K562 (cell line): ENCODE results near the gene MARCHF3. TPM values are rescaled to one million over a fixed set of nuclear protein-coding genes. Genes with fewer than 3 reads are reported as not detected.

ENCODE experiments used
- DMBX1 ChIP-seq: fragments of 250-450 bp; sonication (Bioruptor Pico); IDR thresholded peaks from 2 replicates; pipeline ENCODE4 v1.8.0; 2022; ENCODE audit warnings: inconsistent platforms, mild to moderate bottlenecking, moderate library complexity, borderline replicate concordance
- FOXP4 ChIP-seq: sonication (generic); formaldehyde crosslinking; IDR thresholded peaks from 2 replicates; pipeline ENCODE4 v1.8.0; 2022; ENCODE audit warnings: mild to moderate bottlenecking, missing genetic modification reagents, borderline replicate concordance
- GTF2E2 ChIP-seq: fragments of 200-800 bp; sonication (Bioruptor generic); IDR thresholded peaks from 2 replicates; pipeline ENCODE4 v1.6.1; 2016; ENCODE audit warnings: missing genetic modification characterization, missing compliant biosample characterization
- HDAC8 ChIP-seq: fragments of 450-650 bp; IDR thresholded peaks from 2 replicates; pipeline ENCODE4 v1.6.1; 2016; ENCODE audit warnings: mild to moderate bottlenecking, missing genetic modification characterization, moderate library complexity, missing compliant biosample characterization
- HIVEP1 ChIP-seq: fragments of 250-450 bp; sonication (Bioruptor Pico); IDR thresholded peaks from 2 replicates; pipeline ENCODE4 v1.4.0; 2020; ENCODE audit warnings: mild to moderate bottlenecking
- HMBOX1 ChIP-seq: sonication (generic); IDR thresholded peaks from 2 replicates; pipeline ENCODE4 v1.6.1; 2016
- HSF4 ChIP-seq: fragments of 250-450 bp; sonication (Bioruptor Pico); IDR thresholded peaks from 2 replicates; pipeline ENCODE4 v2.1.2; 2022; ENCODE audit warnings: mild to moderate bottlenecking, moderate library complexity, borderline replicate concordance
- KHSRP ChIP-seq: fragments of 450-650 bp; IDR thresholded peaks from 2 replicates; pipeline ENCODE4 v1.6.1; 2017
- KLF16 ChIP-seq: IDR thresholded peaks from 2 replicates; pipeline ENCODE4 v1.6.1; 2016; ENCODE audit warnings: antibody characterized with exemption
- NKRF ChIP-seq: fragments of 450-650 bp; IDR thresholded peaks from 2 replicates; pipeline ENCODE4 v1.6.1; 2016; ENCODE audit warnings: borderline replicate concordance
- SMAD4 ChIP-seq: fragments of 250-450 bp; sonication (Bioruptor Pico); conservative IDR thresholded peaks from 2 replicates; pipeline ENCODE4 v1.8.0; 2021; ENCODE audit warnings: inconsistent platforms, mild to moderate bottlenecking, moderate library complexity
- TARDBP ChIP-seq: fragments of 450-650 bp; IDR thresholded peaks from 2 replicates; pipeline ENCODE4 v1.6.1; 2016
- THAP7 ChIP-seq: fragments of 250-450 bp; sonication (Bioruptor Pico); IDR thresholded peaks from 2 replicates; pipeline ENCODE4 v1.5.0; 2021
- U2AF2 ChIP-seq: fragments of 200-400 bp; formaldehyde crosslinking; optimal IDR thresholded peaks from 2 replicates; pipeline ENCODE3; 2017; ENCODE audit warnings: low read depth, mild to moderate bottlenecking, low read length
- WHSC1 ChIP-seq: IDR thresholded peaks from one replicate; pipeline ENCODE4 v1.6.1; 2012; ENCODE audit warnings: low read length, control low read depth, inconsistent platforms
- ZBTB7A ChIP-seq: IDR thresholded peaks from 2 replicates; pipeline ENCODE4 v1.6.1; 2011; ENCODE audit warnings: low read depth, mild to moderate bottlenecking, low read length, moderate library complexity, borderline replicate concordance; ENCODE audit not compliant: control insufficient read depth
- ZNF143 ChIP-seq: sonication (generic); formaldehyde crosslinking; IDR thresholded peaks from 2 replicates; pipeline ENCODE4 v1.9.0; 2022; ENCODE audit warnings: mild to moderate bottlenecking, missing genetic modification reagents
- ZNF263 ChIP-seq: sonication (generic); formaldehyde crosslinking; IDR thresholded peaks from 2 replicates; pipeline ENCODE4 v1.8.0; 2022; ENCODE audit warnings: mild to moderate bottlenecking, missing genetic modification reagents, borderline replicate concordance
- ZNF512 ChIP-seq: IDR thresholded peaks from 2 replicates; pipeline ENCODE4 v1.6.1; 2016; ENCODE audit warnings: missing genetic modification characterization, missing compliant biosample characterization
- ZNF583 ChIP-seq: fragments of 250-450 bp; sonication (Bioruptor Pico); IDR thresholded peaks from 2 replicates; pipeline ENCODE4 v1.4.0; 2020
- ZNF695 ChIP-seq: fragments of 450-650 bp; formaldehyde crosslinking; IDR thresholded peaks from 2 replicates; pipeline ENCODE4 v1.4.0; 2020; ENCODE audit warnings: mild to moderate bottlenecking, moderate library complexity
- ZNF699 ChIP-seq: fragments of 250-450 bp; sonication (Bioruptor Pico); IDR thresholded peaks from 2 replicates; pipeline ENCODE4 v1.8.0; 2021; ENCODE audit warnings: mild to moderate bottlenecking, moderate library complexity; ENCODE audit not compliant: insufficient replicate concordance
- ZNF778 ChIP-seq: fragments of 450-650 bp; formaldehyde crosslinking; IDR thresholded peaks from 2 replicates; pipeline ENCODE4 v1.4.0; 2020; ENCODE audit warnings: mild to moderate bottlenecking, moderate library complexity
- polyA plus RNA-seq, 8 experiments: library from polyadenylated mRNA; depleted of rRNA in 4 of 8; stranded (reverse) in 5 of 8; unstranded in 3 of 8; fragments of >200 nt; fragmentation: Nextera tagmentation in 2 of 8; fragmentation: Illumina TruSeq in 1 of 8; extraction: Ambion mirVana in 2 of 8; extraction: Trizol in 1 of 8; gene quantifications; 2 replicates each; pipeline versions ENCODE4 v1.2.1 to v1.2.3, GENCODE V29; 2011 to 2014; ENCODE audit warnings: inconsistent platforms in 1 of 8, missing spikeins in 1 of 8
- total RNA-seq, 7 experiments: library from RNA; depleted of rRNA in 6 of 7; stranded (reverse); fragments of >200 nt in 6 of 7; fragmentation: Illumina TruSeq in 2 of 7; extraction: Trizol in 2 of 7; gene quantifications; 2 replicates each; pipeline versions ENCODE4 v1.2.1 to v1.2.3, GENCODE V29; 2011 to 2021; ENCODE audit warnings: low replicate concordance in 1 of 7

Gene MARCHF3
- total and polyA plus RNA-seq, 9 of the 15 experiments (the other 6 are each of a cell fraction or from before 2014, with no cell fraction given), result 5.6 to 37.4 (median 16.5) TPM

GRCh38 chr5:126971455-126972031 lies 58.8 kb downstream of the MARCHF3 start (continued):
- TF ChIP-seq HMBOX1, result peak; percentile 87
- TF ChIP-seq ZNF778 (CRISPR knock-in tag), result no peak
- TF ChIP-seq NKRF, result no peak
- no peak for TF ChIP-seq ZNF512 (tag)
- TF ChIP-seq FOXP4, result no peak
- TF ChIP-seq ZBTB7A, result no peak
- no peak for TF ChIP-seq THAP7 (CRISPR knock-in tag)
- no peak for TF ChIP-seq ZNF699 (CRISPR knock-in tag)
- no peak for TF ChIP-seq ZNF583 (CRISPR knock-in tag)
- peak; percentile 36; the same call in 1 of the 2 replicates for TF ChIP-seq SMAD4 (CRISPR knock-in tag)
- TF ChIP-seq KLF16, result peak; percentile 71; the same call in 1 of the 2 replicates
- no peak for TF ChIP-seq HDAC8 (tag)
- TF ChIP-seq DMBX1, result peak; percentile 9; the same call in 1 of the 2 replicates
- TF ChIP-seq HIVEP1, result no peak
- TF ChIP-seq U2AF2, result no peak
- TF ChIP-seq ZNF143 (CRISPR knock-in tag), result no peak
- TF ChIP-seq ZNF695 (CRISPR knock-in tag), result no peak
- TF ChIP-seq GTF2E2 (tag), result peak; percentile 81; the same call in 1 of the 2 replicates
- TF ChIP-seq ZNF263 (CRISPR knock-in tag), result no peak
- no peak for TF ChIP-seq KHSRP
- no peak for TF ChIP-seq WHSC1
- TF ChIP-seq TARDBP, result no peak
- TF ChIP-seq HSF4, result no peak
